Chondrocyte (in vitro differentiated cells): ENCODE data around the gene FBN2. TPM values are rescaled to one million over a fixed set of nuclear protein-coding genes. Genes with fewer than 3 reads are reported as not detected.

Experiments used
- DNase-seq: peaks from one replicate; pipeline ENCODE4 v3.0.0; 2021; ENCODE audit warnings: mixed read lengths, low spot score
- H3K27ac Mint-ChIP-seq: one replicate; pipeline ENCODE4 v1.8.0; 2021; ENCODE audit warnings: mild to moderate bottlenecking, moderate library complexity, mixed read lengths; ENCODE audit not compliant: unreplicated experiment
- H3K27me3 Mint-ChIP-seq: 2 replicates; pipeline ENCODE4 v1.8.0; 2021; ENCODE audit warnings: low read depth, mixed read lengths
- H3K36me3 Mint-ChIP-seq: 2 replicates; pipeline ENCODE4 v1.8.0; 2021; ENCODE audit warnings: low read depth, mixed read lengths
- H3K4me1 Mint-ChIP-seq: 2 replicates; pipeline ENCODE4 v1.8.0; 2021; ENCODE audit warnings: low read depth, mild to moderate bottlenecking, mixed read lengths
- H3K4me3 Mint-ChIP-seq: one replicate; pipeline ENCODE4 v1.8.0; 2021; ENCODE audit warnings: mild to moderate bottlenecking, moderate library complexity, mixed read lengths; ENCODE audit not compliant: unreplicated experiment
- H3K9me3 Mint-ChIP-seq: 2 replicates; pipeline ENCODE4 v1.8.0; 2021; ENCODE audit warnings: low read depth, mixed read lengths
- total RNA-seq: library from RNA; stranded (reverse); gene quantifications from 3 replicates; pipeline ENCODE4 v1.2.1, GENCODE V29; 2021
- TF ChIP-seq, protein P1 (sequence below): fragments of 200-600 bp; sonication (generic); IDR thresholded peaks from 2 replicates; pipeline ENCODE4 v1.5.0; 2021; ENCODE audit warnings: antibody characterized with exemption, mild to moderate bottlenecking, moderate library complexity

The FBN2 gene
- total RNA-seq, 1 donor from 2014 or later: 311 TPM

DNA sequence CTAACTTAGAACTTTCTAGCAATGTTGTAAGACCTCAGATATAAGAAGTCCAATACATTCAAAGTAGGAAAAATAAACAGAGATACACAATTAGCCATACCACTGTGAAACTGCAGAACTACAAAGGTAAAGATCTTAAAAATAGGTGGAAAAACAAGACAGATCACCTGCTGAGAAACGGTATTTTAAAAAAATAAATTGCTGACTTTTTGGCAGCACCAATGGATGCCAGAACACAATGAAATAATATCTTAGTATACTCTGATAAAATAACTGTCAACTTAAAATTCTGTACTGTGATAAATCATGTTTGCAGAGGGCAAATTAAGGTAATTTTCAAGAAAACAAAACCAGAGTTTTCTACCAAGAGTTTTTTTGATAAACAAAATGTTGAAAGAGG is 138.9 kb downstream of the FBN2 start:
- TF ChIP-seq, protein P1, sequence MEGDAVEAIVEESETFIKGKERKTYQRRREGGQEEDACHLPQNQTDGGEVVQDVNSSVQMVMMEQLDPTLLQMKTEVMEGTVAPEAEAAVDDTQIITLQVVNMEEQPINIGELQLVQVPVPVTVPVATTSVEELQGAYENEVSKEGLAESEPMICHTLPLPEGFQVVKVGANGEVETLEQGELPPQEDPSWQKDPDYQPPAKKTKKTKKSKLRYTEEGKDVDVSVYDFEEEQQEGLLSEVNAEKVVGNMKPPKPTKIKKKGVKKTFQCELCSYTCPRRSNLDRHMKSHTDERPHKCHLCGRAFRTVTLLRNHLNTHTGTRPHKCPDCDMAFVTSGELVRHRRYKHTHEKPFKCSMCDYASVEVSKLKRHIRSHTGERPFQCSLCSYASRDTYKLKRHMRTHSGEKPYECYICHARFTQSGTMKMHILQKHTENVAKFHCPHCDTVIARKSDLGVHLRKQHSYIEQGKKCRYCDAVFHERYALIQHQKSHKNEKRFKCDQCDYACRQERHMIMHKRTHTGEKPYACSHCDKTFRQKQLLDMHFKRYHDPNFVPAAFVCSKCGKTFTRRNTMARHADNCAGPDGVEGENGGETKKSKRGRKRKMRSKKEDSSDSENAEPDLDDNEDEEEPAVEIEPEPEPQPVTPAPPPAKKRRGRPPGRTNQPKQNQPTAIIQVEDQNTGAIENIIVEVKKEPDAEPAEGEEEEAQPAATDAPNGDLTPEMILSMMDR: no peak
- Mint-ChIP-seq H3K27ac (no peak overlapping the region), H3K36me3 (peaks cover 22% of the 10 kb centered on the region), H3K4me1 (peaks cover 3% of the 10 kb centered on the region), H3K27me3 (no peaks in the 10 kb centered on the region), H3K9me3 (no peaks in the 10 kb centered on the region), H3K4me3 (no peak overlapping the region)
- DNase-seq: no peak

DNA sequence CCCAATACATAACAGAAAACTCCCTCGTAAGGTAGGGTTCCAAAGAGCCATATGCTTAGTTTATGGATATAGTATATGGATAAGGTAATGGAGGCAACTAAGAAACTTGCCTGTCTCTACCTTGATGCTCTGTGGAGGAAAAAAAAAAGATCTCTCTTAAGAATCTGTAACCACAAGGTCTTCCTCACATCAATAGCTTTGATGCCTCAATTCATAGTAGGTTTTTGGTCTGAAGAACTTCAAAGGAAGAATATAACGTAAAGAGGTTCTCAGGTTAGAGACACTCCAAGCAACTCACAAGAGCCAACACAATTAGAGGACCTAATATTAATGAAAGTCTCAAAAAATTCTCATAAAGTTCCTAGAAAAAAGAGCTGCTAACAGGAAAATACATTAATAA is 140.2 kb downstream of the FBN2 start:
- Mint-ChIP-seq H3K4me3 (no peak overlapping the region), H3K27ac (no peak overlapping the region), H3K4me1 (peaks cover 1% of the 10 kb centered on the region), H3K9me3 (no peaks in the 10 kb centered on the region), H3K27me3 (no peaks in the 10 kb centered on the region), H3K36me3 (peaks cover 26% of the 10 kb centered on the region)
- DNase-seq: no peak
- TF ChIP-seq, protein P1: no peak

DNA sequence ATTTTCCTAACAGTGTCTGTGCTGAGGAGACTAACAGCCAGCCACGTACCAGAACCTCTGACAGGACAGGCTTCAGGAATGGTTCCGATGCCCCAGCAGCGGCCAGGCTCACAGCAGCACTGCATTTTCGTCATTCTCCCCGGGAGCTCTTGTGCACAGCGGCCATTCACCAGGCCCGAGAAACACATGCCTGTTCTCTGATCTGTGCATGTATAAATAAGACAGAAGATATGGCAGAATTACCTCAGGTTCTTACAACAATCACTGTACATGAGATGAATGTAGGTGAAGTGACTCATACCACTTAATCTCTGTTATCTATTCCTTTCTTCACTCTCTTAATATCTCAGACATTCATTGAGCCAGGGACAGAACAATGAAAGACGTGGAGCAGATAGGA is 143.0 kb downstream of the FBN2 start:
- Mint-ChIP-seq H3K4me1 (no peaks in the 10 kb centered on the region), H3K9me3 (no peaks in the 10 kb centered on the region), H3K4me3 (no peak overlapping the region), H3K27ac (no peak overlapping the region), H3K36me3 (peaks cover 29% of the 10 kb centered on the region), H3K27me3 (no peaks in the 10 kb centered on the region)
- TF ChIP-seq, protein P1: no peak
- DNase-seq: no peak

DNA sequence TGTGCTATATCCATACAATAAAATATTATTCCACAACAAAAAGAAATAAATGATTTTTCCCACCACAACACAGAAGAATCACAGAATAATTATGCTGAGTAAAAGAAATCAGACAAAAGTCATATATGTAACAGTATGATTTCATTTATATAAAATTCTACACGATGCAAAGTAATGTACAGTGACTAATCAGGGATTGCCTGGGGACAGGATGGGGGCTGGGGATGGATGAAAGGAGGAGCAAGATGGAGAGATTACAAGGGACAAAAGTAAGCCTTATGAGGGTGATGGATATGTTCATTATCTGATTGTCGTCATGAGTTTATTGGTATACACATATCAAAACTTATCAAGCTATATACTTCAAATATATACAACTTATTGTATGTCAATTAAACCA is 154.0 kb downstream of the FBN2 start:
- Mint-ChIP-seq H3K27me3 (no peaks in the 10 kb centered on the region), H3K36me3 (peaks cover 21% of the 10 kb centered on the region), H3K27ac (peak overlapping the region; percentile 42), H3K4me1 (peaks cover 33% of the 10 kb centered on the region), H3K4me3 (no peak overlapping the region), H3K9me3 (peaks cover 19% of the 10 kb centered on the region)
- no peak for DNase-seq
- TF ChIP-seq, protein P1: no peak

DNA sequence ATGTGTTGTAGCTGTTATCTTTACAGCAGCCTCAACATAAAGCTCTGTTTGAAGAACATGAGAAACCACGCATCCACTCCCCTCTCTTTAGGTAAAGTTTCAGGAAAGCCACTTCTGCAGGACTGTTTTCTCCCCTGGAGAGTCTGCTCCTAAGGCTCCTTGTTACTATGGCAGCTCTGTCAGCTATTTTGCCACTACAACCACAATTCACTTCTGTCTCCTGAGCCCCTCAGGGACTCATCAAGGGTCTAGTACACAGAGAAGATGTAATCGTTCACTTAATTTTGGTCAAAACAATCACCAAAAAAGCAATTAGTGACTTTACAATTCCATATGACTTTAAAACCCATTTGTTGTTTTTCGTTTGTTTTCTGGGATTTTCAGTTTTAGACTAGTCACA is 157.7 kb downstream of the FBN2 start:
- no peak overlapping the region for H3K4me3 Mint-ChIP-seq
- no peaks in the 10 kb centered on the region for H3K9me3 Mint-ChIP-seq
- no peak for DNase-seq
- H3K27me3 Mint-ChIP-seq: no peaks in the 10 kb centered on the region
- H3K4me1 Mint-ChIP-seq: peaks cover 47% of the 10 kb centered on the region
- TF ChIP-seq, protein P1: no peak
- H3K36me3 Mint-ChIP-seq: peaks cover 16% of the 10 kb centered on the region
- H3K27ac Mint-ChIP-seq: peak overlapping the region; percentile 46
